ENCODE measurements around the gene TCEAL5.

GRCh38 chrX:103256651-103257050, 19.9 kb downstream of the TCEAL5 start:
- TF ChIP-seq, protein P1, sequence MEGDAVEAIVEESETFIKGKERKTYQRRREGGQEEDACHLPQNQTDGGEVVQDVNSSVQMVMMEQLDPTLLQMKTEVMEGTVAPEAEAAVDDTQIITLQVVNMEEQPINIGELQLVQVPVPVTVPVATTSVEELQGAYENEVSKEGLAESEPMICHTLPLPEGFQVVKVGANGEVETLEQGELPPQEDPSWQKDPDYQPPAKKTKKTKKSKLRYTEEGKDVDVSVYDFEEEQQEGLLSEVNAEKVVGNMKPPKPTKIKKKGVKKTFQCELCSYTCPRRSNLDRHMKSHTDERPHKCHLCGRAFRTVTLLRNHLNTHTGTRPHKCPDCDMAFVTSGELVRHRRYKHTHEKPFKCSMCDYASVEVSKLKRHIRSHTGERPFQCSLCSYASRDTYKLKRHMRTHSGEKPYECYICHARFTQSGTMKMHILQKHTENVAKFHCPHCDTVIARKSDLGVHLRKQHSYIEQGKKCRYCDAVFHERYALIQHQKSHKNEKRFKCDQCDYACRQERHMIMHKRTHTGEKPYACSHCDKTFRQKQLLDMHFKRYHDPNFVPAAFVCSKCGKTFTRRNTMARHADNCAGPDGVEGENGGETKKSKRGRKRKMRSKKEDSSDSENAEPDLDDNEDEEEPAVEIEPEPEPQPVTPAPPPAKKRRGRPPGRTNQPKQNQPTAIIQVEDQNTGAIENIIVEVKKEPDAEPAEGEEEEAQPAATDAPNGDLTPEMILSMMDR (IDR thresholded peaks at IDR 0.05 in 4 of 5, conservative IDR thresholded peaks at IDR 0.05 in 1 of 5): no peak
- no peak for TF ChIP-seq POLR2A (IDR thresholded peaks at IDR 0.05)

Measured in gastrocnemius medialis (tissue), 4 donors.